ENCODE data around the gene SLC46A3.
"Not testable (repeated sequence)": the region's sequence is repeated elsewhere in the genome, so short reads cannot be mapped to it uniquely, and the experiment has no call there.

The SLC46A3 gene

DNA sequence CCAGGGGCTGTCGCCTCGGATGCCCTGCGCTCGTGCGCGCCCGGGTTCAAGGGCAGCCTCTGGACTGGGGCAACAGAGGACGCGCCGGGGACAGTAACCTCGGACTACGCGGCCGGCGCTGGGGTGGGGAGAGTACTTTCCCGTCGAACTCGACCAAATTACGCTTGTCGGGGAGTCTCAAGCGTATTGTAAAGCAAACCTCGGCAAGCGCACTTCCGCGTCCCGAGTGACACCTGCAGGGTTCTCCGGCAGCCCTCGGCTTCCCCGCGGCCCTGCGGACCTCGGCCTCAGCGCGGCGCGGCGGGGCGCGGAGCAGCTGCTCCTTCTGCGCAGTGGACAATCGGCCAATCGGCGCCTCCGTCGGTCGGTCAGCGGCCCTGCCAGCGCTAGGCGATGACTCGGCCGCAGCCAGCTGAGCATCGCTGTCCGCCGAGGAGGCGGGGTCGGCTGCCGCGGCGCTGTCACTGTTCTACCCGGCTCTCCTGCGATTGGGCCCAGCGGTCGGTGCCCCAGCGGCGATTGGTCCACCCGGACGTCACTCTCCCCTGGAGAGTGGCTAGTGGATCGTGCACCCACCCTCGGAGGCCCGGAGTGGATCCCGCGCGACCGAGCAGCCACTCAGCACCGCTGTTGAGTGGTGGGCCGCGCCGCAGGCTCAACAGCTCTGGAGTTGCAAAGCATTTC lies at the start of gene SLC46A3:
SLC46A3 (minus strand) TSS at position 428 of the 684 bp plus-strand sequence. CDS start 972 bp downstream, outside the sequence.
- intact Hi-C loops (cut with DNase I) = loop anchor here (1.0 to 2.0 kb wide), 2 partner anchors 23 to 60 kb away; partner anchors contain the start of gene POMP
- peak; percentile 98 to 100 (median 99) for DNase-seq

GRCh38 chr13:28763887-28764286 lies 45.1 kb upstream of the SLC46A3 start:
- DNase-seq = no peak
- intact Hi-C loops (cut with DNase I) = no loop called here

- intact Hi-C loops (cut with DNase I) = no loop called here
- no peak for DNase-seq
Measured at GRCh38 chr13:28761586-28761985, 42.8 kb upstream of the SLC46A3 start.

- intact Hi-C loops (cut with DNase I) = no loop called here
- no peak for DNase-seq
Measured at GRCh38 chr13:28755546-28755870, 36.7 kb upstream of the SLC46A3 start.

DNA sequence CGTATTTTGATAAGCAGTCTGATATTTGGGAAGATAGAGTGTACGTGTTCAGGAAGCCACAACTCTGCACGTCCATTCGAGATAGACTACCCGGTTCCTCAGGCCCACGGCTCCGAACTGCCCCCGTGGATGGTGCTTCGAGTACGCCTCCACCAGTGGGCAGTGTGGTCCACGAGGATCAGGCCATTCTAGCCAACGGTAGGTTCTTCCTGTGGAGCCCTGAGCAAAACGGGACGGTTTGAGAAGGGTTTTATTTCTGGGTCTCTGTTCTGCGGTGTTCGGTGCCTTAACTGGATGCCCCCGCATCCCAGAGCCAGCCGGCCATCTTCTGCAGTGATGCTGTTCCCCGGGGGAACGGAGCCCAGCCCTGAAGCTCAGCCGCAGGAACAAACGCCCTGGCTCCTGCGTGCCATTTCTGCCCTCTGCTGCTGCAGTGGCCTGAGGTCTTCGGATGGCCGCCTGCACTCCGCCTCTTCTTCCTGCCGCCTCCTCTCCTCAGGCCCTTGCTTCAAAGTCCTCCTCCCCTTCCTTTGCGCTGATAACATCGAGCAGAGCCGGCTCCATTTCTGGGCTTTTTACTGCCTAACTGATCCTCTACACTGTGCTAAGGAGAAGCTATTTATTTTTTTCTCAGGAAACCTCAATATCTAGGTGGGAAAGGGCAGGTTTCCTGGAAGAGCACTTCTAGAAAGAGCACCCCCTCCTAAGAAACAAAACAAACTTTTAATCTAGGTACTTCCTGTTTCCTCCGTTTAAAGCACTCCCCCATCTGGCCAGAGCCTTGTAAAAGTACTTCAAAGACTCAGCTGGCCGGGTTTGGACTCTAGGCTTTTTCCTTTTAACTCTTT lies 36.2 kb upstream of the SLC46A3 start:
- intact Hi-C loops (cut with DNase I) = no loop called here
- DNase-seq = no peak

DNA sequence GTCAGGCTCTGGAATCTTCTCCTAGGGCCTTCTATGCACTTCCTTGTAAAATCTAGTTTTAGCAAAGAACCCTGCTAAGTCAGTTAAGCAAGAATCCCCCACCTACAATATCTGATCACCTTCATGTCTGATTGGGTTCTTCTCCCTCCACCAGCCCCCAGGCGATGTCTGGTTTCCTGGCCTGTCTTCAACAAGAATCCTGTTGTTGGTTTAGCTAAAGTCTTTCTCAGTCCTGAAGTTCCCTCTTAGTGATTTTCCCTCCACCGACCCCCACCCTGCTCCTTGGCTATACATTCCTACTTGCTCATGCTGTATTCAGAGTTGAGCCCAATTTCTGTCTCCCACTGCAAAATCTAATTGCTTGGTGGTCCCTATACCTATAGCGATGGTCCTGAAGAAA lies 35.2 kb upstream of the SLC46A3 start:
- intact Hi-C loops (cut with DNase I) = no loop called here
- no peak for DNase-seq

DNA sequence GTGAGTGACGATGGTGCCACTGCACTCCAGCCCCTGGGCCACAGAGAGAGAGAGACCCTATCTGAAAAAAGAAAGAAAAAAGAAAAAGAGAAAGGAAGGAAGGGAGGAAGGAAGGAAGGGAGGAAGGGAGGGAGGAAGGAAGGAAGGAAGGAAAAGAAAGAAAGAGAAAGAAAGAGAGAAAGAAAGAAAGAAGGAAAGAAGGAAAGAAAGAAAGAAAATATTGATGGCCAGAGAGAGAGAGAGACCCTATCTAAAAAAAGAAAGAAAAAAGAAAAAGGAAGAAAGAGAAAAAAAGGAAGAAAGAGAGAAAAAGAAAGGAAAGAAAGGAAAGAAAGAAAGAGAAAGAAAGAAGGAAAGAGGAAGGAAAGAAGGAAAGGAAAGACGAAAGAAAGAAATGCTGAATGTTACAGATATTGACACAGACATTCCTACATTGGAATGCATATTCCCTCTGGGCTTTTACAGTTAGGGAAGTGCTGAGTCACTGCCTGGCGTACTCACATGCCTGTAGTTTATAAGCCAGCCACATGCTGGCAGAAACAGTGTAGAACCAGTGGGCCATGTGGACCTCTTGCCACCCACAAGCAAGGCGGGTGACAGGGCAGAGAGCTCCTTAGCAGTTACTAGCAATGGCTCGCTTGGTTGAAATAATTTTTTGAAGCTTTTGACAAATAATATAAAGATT lies 34.6 kb upstream of the SLC46A3 start:
- intact Hi-C loops (cut with DNase I) = no loop called here
- DNase-seq = no peak

DNA sequence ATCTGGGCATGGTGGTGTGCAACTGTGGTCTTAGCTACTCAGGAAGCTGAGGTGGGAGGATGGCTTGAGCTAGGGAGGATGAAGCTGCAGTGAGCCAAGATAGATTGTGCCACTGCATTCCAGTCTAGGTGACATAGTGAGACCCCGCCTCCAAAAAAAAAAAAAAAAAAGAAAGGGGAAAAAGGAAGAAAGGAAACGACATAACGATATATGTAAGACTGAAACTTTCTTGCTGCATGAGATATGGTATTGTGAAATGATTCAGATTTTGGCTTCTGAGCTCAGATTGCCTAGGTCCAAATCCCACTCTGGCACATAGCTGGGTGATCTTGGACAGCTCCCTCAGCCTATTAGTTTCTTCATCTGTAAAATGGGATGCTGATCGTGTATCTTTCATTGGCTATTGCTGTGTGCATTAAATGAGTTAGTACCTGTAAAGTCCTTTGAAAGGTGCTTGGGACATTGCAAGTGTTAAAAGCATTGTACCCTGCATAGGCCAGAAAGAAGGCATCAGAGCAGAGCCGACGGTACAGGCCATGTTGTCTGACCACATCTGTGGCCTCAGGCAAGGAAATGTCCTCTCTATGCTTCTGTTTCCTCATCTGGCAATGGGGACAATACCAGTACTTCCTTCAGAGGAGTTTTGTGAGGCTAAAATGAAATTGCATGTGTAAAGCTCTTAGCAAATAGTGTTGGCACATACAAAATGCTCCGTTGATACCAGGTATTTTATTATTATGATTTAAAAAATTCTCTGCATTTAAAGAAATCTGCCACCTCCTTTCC lies 32.6 kb upstream of the SLC46A3 start:
- intact Hi-C loops (cut with DNase I) = no loop called here

GRCh38 chr13:28750187-28751045 lies 31.6 kb upstream of the SLC46A3 start:
- DNase-seq = no peak
- intact Hi-C loops (cut with DNase I) = no loop called here

More for the DNA sequence above, 32.6 kb upstream of the SLC46A3 start:
- DNase-seq = no peak

- DNase-seq = no peak
- intact Hi-C loops (cut with DNase I) = no loop called here
Measured at GRCh38 chr13:28747851-28748250, 29.1 kb upstream of the SLC46A3 start.

DNA sequence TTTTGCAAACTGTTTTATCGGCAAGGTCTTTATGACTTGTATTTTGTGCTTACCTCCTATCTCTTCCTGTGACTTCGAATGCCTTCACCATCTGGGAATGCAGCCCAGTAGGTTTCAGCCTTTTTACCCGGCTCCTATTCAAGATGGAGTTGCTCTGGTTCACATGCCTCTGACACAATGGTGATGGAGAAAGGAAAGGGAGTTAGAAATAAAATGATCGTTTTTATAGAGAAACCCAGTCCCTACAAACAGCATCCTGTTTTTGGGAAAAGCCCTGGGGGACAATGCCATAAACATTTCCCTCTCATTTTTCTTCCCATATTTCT lies 27.5 kb upstream of the SLC46A3 start:
- intact Hi-C loops (cut with DNase I) = no loop called here
- no peak for DNase-seq

DNA sequence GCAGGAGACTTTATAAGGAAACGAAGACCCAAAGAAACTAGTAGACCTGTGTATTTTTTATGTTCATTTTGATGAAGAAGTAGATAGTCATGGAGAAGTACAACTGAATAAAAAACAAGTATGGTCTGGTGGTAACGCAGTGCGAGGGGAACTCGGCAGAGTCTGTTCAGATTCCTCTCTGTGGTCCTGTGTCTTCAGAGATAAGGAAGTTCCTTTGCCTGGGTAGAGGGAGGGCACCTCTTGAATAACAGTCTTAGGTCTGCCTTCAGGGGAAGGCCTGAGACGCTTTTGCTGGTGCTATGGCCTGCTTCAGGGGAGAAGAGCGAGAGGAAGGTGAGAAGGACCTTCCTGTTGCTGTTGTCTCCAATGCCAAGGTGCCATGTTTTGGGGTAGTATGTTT lies 25.9 kb upstream of the SLC46A3 start:
- intact Hi-C loops (cut with DNase I) = no loop called here
- DNase-seq = no peak

DNA sequence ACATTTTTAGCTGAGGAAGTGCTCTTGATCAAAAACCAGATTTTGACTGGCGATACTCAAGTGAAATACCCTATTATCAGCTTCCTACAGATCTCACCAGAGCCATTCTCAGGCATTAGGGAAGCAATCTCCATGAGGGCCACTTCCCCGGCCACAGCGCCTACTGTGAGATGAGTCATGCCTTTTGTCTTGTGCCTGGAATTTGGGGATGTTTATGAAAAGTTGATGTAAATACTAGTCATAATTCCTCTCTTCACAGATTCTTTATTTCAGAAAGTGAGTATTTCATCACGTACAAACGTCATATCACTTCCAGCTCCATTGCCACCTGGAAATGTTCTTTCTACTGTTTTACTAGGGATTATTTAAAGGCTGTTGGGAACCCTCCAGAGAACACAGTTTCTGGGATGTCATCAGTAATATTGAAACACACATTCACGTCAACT lies 25.3 kb upstream of the SLC46A3 start:
- DNase-seq = no peak
- intact Hi-C loops (cut with DNase I) = no loop called here

GRCh38 chr13:28743499-28744083 lies 24.8 kb upstream of the SLC46A3 start:
- DNase-seq = no peak
- intact Hi-C loops (cut with DNase I) = no loop called here

- intact Hi-C loops (cut with DNase I) = no loop called here
Measured at GRCh38 chr13:28743020-28743419, 24.2 kb upstream of the SLC46A3 start.

DNA sequence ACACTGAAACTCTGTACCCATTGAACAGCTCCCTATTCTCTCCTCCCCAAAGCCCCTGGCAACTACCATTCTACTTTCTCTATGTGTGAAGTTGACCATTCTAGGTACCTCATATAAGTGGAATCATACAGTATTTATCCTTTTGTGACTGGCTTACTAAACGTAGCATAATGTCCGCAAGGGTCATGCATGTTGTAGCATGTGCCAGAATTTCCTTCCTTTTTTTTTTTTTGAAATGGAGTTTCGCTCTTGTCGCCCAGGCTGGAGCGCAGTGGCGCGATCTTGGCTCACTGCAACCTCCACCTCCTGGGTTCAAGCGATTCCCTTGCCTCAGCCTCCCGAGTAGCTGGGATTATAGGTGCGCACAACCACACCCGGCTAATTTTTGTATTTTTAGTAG lies 23.7 kb upstream of the SLC46A3 start:
- DNase-seq; intact Hi-C loops (cut with DNase I): not testable (repeated sequence)

More at GRCh38 chr13:28743020-28743419, 24.2 kb upstream of the SLC46A3 start:
- DNase-seq = no peak

GRCh38 chr13:28741084-28741491 lies 22.3 kb upstream of the SLC46A3 start:
- no peak for DNase-seq
- intact Hi-C loops (cut with DNase I) = loop anchor here (1.0 kb wide), 1 partner anchor 22 kb away; no protein-coding TSS in a partner anchor

DNA sequence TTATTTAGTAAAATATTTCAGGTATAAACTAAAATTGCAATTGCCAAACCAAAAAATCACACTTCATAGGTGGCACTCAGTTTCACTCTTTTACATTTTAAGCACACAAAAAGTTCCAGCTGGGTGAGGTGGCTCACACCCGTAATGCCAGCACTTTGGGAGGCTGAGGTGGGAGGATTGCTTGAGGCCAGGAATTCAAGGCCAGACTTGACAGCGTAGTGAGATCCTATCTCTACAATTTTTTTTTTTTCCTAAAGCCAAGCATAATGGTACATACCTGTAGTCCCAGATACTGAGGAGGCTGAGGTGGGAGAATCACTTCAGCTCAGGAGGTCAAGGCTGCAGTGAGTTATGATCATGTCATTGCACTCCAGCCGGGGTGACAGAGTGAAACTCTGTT lies 20.6 kb upstream of the SLC46A3 start:
- no peak for DNase-seq
- intact Hi-C loops (cut with DNase I) = no loop called here

- intact Hi-C loops (cut with DNase I) = no loop called here
- DNase-seq = no peak
Measured at GRCh38 chr13:28735481-28736029, 16.8 kb upstream of the SLC46A3 start.

Data from posterior cingulate gyrus (tissue), 11 donors.